Type B pancreatic cell (in vitro differentiated cells): ENCODE measurements around the gene MEDAG. TPM values are rescaled to one million over a fixed set of nuclear protein-coding genes. Genes with fewer than 3 reads are reported as not detected.
"Not testable (repeated sequence)": the region's sequence is repeated elsewhere in the genome, so short reads cannot be mapped to it uniquely, and the experiment has no call there.

Source experiments
- DNase-seq: peaks from one replicate; pipeline ENCODE4 v3.0.0; 2021; ENCODE audit warnings: mixed read lengths; ENCODE audit not compliant: unreplicated experiment; ENCODE audit errors: extremely low spot score
- H3K27ac Mint-ChIP-seq: 2 replicates; pipeline ENCODE4 v1.8.0; 2021; ENCODE audit warnings: mild to moderate bottlenecking, mixed read lengths
- H3K27me3 Mint-ChIP-seq: 2 replicates; pipeline ENCODE4 v1.8.0; 2021; ENCODE audit warnings: mixed read lengths
- H3K36me3 Mint-ChIP-seq: 2 replicates; pipeline ENCODE4 v1.8.0; 2021; ENCODE audit warnings: mixed read lengths
- H3K4me1 Mint-ChIP-seq: one replicate; pipeline ENCODE4 v1.8.0; 2021; ENCODE audit warnings: mixed read lengths; ENCODE audit not compliant: unreplicated experiment
- H3K4me3 Mint-ChIP-seq: 2 replicates; pipeline ENCODE4 v1.8.0; 2021; ENCODE audit warnings: mild to moderate bottlenecking, mixed read lengths
- H3K9me3 Mint-ChIP-seq: 2 replicates; pipeline ENCODE4 v1.8.0; 2021; ENCODE audit warnings: mixed read lengths
- CTCF ChIP-seq: fragments of 200-600 bp; sonication (generic); conservative IDR thresholded peaks from 2 replicates; pipeline ENCODE4 v1.5.0; 2021; ENCODE audit warnings: antibody characterized with exemption, mild to moderate bottlenecking
- total RNA-seq: library from RNA; stranded (reverse); gene quantifications from 2 replicates; pipeline ENCODE4 v1.2.1, GENCODE V29; 2021; ENCODE audit warnings: low replicate concordance

MEDAG gene
- total RNA-seq, 1 donor from 2014 or later: 0.36 TPM

DNA sequence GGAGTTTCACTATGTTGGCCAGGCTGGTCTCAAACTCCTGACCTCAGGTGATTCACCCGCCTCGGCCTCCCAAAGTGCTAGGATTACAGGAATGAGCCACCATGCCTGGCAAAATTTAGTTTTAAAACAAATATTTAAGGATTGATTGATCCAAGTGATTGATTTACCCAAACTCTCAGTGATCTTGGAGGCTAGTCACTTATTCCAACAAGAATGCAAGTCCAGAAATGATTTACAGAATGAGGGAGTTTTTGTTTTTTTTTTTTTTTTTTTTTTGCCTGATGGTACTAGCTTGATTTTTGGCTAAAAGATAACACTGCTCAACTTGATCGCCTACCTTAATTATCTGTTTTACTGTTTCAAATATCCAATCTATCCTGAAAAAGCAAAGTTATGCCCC, 20.7 kb downstream of the MEDAG start:
- H3K27ac Mint-ChIP-seq: no peak overlapping the region
- H3K4me3 Mint-ChIP-seq: no peak overlapping the region
- peaks cover 13% of the 10 kb centered on the region for H3K27me3 Mint-ChIP-seq
- no peaks in the 10 kb centered on the region for H3K36me3 Mint-ChIP-seq
- H3K4me1 Mint-ChIP-seq: peaks cover 18% of the 10 kb centered on the region
- no peak for TF ChIP-seq CTCF
- H3K9me3 Mint-ChIP-seq: peaks cover 3% of the 10 kb centered on the region
- DNase-seq: no peak

GRCh38 chr13:30927188-30927587, 21.1 kb downstream of the MEDAG start:
- not testable (repeated sequence) for H3K4me3 Mint-ChIP-seq, H3K36me3 Mint-ChIP-seq, H3K27ac Mint-ChIP-seq, H3K9me3 Mint-ChIP-seq, DNase-seq
- H3K4me1 Mint-ChIP-seq: peaks cover 22% of the 10 kb centered on the region
- peaks cover 16% of the 10 kb centered on the region for H3K27me3 Mint-ChIP-seq

DNA sequence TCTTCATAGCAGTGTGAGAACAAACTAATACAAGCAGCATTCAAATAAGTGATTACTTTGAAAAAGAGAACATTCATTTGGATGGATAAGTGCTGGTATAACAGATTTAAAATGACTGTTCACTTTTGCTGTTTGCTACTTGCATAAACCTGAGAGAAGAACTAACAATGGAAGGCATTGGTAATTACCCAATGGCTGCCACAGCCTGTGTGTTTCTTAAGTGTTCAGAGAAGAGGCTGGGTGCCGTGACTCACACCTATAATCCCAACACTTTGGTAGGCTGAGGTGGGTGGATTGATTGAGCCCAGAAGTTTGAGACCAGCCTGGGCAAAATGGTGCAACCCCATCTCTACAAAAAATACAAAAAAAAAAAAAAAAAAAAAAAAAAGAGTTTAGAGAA, 21.5 kb downstream of the MEDAG start:
- no peak for TF ChIP-seq CTCF
- no peak for DNase-seq
- Mint-ChIP-seq H3K9me3 (peaks cover 3% of the 10 kb centered on the region), H3K27ac (no peak overlapping the region), H3K36me3 (no peaks in the 10 kb centered on the region), H3K27me3 (peaks cover 20% of the 10 kb centered on the region), H3K4me1 (peaks cover 25% of the 10 kb centered on the region), H3K4me3 (no peak overlapping the region)

DNA sequence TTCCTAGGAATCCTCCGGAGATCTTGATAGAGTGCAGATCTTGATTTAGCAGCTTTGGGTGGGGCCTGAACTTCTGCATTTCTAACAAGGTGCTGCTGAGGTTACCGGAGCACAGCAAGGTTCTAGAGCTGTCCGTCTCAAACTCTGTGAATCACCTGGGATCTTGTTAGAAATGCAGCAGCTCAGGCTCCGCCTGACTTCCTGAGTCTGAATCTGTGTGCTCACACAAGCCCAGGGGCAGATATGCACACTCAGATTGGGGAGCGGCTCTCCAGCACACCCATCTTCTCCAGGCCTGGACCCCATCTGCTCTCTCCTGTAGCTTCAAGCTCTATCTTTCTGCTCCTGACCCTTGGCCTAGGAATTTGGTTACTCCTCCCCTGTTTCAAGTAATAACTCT, 22.9 kb downstream of the MEDAG start:
- Mint-ChIP-seq H3K9me3 (peaks cover 3% of the 10 kb centered on the region), H3K4me3 (peak overlapping the region; percentile 2), H3K27me3 (peaks cover 28% of the 10 kb centered on the region), H3K4me1 (peaks cover 20% of the 10 kb centered on the region), H3K27ac (peak overlapping the region; percentile 39), H3K36me3 (no peaks in the 10 kb centered on the region)
- no peak for DNase-seq
- TF ChIP-seq CTCF: no peak

DNA sequence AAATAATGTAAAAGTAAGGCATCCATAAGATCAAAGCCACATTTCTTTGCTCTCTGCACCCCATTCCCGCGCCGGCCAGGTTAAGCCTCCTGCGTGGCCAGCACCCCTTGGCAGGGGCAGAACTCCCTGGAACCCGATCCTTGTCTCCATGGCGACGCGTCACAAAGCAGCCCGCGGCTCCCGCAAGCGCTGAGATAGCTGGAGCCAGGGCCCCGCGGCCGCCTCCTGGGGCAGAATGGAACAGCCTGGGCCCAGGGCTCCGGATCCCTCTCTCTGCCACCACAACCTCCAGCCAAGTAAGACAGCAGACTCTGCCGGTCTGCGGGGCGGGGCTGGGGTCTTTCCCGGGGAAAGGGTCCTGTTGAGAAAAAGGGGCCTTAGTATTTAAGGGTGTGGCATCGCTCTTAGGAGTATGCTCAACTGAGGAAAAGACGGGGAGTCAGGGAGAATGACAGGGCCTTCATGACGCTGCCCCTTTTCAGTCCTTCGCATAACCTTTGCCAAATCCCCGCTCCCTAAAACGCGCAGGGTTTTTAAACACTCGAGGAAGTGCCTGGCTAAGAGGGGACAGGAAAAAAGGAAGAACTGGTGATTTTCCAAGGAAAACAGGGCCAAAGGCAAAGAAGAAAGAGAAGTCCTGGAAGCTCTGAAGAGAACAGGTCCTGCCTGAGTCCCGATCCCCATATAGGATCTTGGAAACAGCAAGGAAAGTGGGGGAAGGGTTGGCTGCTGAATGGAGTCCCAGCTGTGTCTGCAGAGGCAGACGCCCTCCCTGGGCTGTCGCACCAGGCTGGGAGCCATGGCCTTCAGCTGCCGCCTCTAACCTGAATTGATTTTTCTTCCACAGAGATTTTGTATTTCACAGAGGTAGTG, 26.6 kb downstream of the MEDAG start, which contains the start of gene TEX26:
TSS of gene TEX26 (plus strand) at position 176 of the 873 bp plus-strand sequence. CDS start at position 236, 60 bp downstream.
- no peak for DNase-seq
- Mint-ChIP-seq H3K4me3 (no peak within 1 kb of the TSS), H3K27ac (no peak within 1 kb of the TSS), H3K9me3 (peaks cover 5% of the 10 kb centered on the region), H3K27me3 (peaks cover 35% of the 10 kb centered on the region), H3K4me1 (peaks cover 19% of the 10 kb centered on the region), H3K36me3 (no peaks in the 10 kb centered on the region)
- TF ChIP-seq CTCF: peak; percentile 66

DNA sequence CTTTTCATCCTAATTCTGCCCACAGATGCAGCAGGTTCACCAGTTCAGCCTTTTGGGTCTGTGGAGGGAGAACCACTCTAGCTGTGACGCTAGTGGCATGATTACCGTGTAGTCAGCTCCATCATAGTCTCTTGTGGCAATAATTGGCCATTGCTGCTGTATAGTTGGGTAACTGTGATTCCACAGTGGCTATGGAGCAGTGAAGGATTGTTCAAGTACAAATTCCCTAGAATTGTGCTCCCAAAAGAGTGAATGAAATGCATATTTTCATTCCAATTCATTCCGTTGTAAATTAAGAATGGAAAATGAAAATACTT, 27.2 kb downstream of the MEDAG start:
- DNase-seq: no peak
- H3K36me3 Mint-ChIP-seq: no peaks in the 10 kb centered on the region
- H3K4me1 Mint-ChIP-seq: peaks cover 19% of the 10 kb centered on the region
- no peak overlapping the region for H3K4me3 Mint-ChIP-seq
- peaks cover 8% of the 10 kb centered on the region for H3K9me3 Mint-ChIP-seq
- H3K27me3 Mint-ChIP-seq: peaks cover 35% of the 10 kb centered on the region
- no peak overlapping the region for H3K27ac Mint-ChIP-seq
- no peak for TF ChIP-seq CTCF
